HG03103 (cell line): ENCODE results near the gene PXMP4.
"Not testable (repeated sequence)": the region's sequence is repeated elsewhere in the genome, so short reads cannot be mapped to it uniquely, and the experiment has no call there.

Source experiments
- ATAC-seq: cut with Tn5 transposase; IDR thresholded peaks from one replicate; pipeline ENCODE4 v1.9.1; 2021; ENCODE audit warnings: low read depth; ENCODE audit not compliant: unreplicated experiment

The PXMP4 gene

DNA sequence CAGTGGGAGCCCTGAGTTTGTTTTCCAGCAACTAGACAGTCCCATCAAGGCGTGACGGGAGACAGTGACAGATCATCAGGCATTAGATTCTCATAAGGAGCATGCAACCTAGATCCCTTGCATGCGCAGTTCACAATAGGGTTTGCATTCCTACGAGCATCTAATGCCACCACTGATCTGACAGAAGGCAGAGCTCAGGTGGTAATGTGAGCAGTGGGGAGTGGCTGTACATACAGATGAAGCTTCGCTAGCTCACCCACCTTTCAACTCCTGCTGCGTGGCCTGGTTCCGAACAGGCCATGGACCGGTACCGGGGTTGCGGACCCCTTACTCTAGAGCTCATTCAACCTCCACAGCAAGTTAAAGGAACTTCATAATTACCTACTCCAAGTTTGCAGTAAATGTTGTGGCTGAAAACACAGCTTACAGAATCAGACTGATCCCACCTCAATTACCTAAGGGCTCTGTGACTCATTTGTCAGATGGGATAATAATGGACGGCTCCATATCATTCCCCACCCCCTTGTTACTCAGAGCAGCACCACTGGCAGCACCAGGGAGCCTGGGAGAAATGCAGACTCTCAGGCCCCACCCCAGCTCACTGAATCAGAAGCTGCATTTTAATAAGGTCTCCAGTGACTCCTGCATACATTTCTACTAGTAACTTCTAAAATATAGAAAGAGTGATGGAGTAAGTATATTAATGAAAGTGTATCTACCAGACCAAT is 15.7 kb downstream of the PXMP4 start:
- no peak for ATAC-seq

GRCh38 chr20:33703498-33704137 is 16.5 kb downstream of the PXMP4 start:
- ATAC-seq = no peak

DNA sequence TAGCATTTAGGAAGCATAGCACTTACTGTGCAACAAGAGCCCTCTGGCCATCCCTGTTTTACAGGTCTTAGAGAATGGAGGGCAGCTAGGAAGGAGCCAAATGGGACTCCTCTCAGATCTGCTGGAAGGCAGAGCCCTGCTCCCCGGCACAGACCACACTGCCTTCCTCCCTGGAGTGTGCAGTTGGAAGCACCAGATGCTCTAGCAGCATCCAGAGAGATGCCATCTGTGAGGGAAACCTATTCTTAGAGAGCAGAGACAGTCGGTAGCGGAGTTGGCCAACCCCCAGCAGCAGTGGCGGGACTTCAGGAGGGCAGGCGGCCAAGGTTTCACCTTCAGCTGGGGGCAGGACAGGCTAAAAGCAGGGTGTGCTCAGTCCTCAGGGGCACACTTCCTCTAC is 17.2 kb downstream of the PXMP4 start:
- no peak for ATAC-seq

GRCh38 chr20:33701629-33702450 is 18.3 kb downstream of the PXMP4 start:
- ATAC-seq = no peak

DNA sequence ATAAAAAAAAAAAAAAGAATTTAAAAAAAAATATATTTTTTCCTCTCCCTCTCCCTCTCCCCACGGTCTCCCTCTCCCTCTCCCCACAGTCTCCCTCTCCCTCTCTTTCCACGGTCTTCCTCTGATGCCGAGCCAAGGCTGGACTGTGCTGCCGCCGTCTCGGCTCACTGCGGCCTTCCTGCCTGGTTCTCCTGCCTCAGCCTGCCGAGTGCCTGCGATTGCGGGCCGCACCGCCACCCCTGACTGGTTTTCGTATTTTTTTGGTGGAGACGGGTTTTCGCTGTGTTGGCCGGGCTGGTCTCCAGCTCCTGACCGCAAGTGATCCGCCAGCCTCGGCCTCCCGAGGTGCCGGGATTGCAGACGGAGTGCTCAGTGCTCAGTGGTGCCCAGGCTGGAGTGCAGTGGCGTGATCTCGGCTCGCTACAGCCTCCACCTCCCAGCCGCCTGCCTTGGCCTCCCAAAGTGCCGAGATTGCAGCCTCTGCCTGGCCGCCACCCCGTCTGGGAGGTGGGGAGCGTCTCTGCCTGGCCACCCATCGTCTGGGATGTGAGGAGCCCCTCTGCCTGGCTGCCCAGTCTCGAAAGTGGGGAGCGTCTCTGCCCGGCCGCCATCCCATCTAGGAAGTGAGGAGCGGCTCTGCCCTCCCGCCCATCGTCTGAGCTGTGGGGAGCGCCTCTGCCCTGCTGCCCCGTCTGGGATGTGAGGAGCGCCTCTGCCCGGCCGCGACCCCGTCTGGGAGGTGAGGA is 19.2 kb downstream of the PXMP4 start:
- ATAC-seq = not testable (repeated sequence)

GRCh38 chr20:33698966-33699365 is 21.1 kb downstream of the PXMP4 start:
- ATAC-seq = not testable (repeated sequence)

DNA sequence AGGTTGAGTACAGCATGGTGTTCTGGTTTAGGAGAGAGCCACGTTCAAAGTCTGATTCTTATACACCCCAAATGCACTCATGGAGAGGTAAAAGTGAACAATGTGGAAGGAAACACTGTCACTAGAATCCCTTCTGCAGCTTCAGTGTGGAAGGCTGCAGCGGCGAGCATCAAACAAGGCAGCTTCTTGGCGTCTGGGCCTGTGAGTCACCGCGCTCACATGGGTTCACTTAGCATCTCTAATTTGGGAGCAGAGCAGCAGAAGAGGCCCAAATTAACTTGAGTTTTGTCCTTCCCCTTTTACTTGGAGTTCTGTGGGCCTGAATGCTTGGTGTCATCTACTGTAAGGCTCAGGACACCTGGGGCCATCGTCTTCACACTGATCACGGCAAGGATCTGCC is 23.0 kb downstream of the PXMP4 start:
- no peak for ATAC-seq

GRCh38 chr20:33696448-33696847 is 23.7 kb downstream of the PXMP4 start:
- no peak for ATAC-seq

DNA sequence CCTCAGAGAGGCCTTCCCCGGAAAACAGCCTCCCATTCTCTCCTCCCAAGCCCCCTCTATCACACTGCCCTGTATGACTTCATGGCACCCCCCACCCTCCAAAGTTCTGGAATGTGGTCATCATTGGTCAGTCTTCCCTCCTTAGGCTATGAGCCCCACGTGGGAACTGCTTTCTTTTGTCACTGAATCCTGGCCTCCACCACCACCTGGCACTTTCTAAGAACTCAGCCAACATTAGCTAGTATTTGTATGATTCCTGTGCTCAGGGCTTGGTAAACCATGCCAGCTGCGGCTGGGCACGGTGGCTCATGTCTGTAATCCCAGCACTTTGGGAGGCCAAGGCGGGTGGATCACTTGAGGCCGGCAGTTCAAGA is 25.5 kb downstream of the PXMP4 start:
- no peak for ATAC-seq

DNA sequence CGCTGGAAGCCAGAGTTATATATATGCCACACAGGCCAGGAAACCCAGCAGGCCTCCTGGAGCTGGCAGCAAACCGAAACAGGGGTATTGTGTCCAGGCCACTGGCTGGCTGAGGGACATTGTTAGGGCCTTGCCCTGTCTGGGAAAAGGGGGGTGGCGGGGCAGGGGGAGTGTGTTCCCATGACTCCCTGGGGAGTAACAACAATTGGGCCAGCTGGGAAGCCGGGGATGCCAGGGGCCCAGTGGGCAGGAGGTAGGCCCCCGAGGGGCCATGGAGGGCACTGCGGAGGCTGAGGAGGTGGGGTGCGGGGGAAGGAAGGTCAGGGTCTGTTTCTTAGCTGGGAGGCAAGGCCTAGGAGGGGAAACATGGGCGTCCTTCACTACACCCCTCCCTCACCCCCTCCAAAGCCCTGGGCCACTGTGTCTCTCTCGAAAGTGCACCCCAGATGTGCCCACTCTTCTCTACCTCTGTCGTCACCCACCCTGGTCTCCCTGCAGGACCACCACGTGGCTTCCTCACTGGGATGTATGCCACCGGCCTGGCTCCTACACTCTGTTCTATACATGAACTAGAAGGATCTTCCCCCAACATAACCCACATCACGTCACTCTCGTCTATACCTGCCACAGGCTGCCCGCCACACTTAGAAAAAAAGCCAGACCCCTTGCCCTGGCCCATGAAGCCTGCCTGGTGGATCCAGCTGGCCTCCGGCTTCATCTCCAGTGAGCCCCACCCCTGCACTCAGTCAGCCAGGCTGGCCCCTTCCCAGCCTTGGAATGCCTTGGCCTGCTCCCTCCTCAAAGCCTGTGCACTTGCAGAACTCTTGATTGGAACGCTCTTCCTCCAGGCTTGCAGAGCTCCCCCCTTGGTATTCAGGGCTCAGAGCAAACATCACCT is 26.1 kb downstream of the PXMP4 start:
- no peak for ATAC-seq

DNA sequence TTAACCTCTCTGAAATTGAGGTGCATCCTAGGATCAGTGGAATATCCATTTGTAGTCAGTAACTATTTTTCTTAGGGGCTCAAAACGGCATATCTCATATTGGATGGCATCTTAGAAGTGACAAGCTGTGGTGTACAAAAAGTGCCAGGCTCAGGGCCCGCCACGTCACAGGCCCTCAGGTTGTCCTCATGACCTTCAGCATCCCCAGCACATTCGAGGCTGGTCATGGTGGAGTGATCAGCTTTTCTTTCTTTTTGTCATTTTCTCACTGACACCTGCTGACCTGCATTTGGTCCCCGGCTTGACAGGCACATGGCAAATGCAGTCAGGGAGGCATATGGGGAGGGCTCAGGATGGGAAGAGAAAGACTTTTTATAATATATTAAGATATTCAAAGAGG is 26.8 kb downstream of the PXMP4 start:
- no peak for ATAC-seq

DNA sequence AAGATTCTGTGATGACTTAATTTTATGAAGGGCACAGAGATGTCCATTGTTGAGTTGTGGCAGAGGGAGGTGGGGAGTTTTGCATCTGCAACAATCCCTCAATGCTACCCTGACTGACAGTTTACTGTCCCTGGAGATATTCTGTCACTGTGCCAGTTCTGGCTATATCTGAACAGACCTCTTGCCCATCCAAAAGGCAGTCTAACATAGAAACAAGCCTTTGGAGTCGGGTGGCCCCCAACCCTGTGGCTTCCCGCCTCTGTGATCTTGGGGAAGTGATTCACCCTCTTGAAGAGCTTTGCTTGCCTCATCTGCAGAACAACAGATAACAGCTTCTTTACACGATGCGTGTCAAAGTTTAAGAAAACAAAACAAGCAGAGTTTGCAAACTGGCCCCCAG is 30.1 kb downstream of the PXMP4 start:
- ATAC-seq = no peak

GRCh38 chr20:33689493-33689892 is 30.6 kb downstream of the PXMP4 start:
- ATAC-seq = no peak

DNA sequence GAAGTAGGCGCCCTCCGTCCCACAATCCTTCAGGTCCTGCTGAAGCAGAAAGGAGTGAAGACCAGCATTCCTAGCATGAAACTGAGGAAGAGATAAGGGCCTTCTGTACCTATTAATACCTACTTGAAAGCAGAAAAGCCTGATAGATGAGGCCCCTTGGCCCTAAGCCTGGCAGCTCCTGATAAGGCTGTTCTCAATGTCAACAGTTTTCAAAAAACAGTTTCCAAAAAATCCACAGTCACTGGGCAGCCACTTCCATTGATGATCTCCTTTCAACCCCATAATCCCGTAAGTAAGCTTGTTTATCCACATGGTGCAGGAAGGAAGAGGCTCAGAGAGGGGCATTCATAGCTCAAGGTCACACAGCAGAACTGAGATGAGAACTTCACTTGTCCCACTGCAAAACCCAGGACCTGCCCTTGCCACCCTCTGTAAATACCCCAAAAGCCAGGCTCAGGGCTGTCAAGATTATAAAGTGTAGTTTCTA is 31.1 kb downstream of the PXMP4 start:
- ATAC-seq = no peak

DNA sequence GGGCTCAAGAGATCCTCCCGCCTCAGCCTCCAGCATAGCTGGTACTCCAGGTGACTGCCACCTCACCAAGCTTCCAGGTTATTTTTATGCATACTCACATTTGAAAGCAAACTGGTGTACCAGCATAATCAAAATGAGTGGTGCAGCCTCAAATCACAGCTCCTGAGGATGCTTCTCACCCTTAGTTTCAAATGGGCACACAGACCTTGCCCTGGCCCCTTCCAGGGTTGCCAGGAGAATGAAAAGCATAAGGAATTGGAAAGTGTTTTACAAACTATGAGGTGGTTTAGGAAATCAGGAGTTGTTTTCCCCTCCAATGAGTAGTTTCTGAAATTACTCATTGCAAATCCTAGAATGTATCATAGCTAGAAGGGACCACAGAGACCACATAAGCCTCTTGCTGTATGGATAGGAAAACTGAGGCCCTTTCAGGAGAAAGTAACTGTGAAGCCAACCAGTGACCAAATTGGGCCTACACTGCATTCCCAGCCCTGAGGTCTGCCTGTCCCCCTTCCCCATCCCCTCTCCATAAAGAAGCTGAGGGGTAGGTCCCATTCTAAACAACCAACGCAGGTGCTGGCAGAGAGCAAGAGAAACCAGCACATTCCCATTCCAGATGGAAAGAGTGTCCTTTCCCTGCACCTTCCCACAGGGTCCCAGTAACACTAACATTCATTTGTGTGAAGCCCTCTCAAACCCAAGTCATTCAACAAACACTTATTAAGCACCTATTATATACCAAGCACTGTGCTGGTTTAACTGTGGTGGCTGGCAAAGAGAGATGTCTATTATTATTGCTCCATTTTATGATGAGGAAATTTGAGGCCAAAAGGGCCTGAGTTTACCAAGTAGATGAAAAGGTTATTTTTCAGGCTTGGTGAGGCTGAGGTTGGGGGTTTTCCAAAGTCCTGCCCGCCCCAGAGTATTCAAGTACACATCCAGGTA is 31.8 kb downstream of the PXMP4 start:
- no peak for ATAC-seq

GRCh38 chr20:33687370-33687915 is 32.7 kb downstream of the PXMP4 start:
- ATAC-seq = no peak

DNA sequence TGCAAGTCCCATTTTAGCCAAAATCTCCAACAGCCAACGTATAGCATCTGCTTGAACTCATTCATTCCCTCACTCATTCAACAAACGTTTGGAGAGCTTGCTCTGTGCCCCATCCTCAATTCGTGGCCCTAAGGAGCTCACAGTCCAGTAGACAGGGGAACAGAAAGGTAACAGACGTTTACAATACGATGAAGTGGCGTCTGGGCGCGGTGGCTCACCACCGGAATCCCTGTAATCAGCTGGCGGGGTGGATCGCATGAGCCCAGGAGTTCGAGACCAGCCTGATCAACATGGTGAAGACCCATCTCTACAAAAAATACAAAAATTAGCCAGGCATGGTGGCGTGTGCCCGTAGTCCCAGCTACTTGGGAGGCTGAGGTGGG is 33.1 kb downstream of the PXMP4 start:
- no peak for ATAC-seq
